Measurements from ENCODE around the gene REV3L.
"Not testable (repeated sequence)": the region's sequence is repeated elsewhere in the genome, so short reads cannot be mapped to it uniquely, and the experiment has no call there.

Gene REV3L

DNA sequence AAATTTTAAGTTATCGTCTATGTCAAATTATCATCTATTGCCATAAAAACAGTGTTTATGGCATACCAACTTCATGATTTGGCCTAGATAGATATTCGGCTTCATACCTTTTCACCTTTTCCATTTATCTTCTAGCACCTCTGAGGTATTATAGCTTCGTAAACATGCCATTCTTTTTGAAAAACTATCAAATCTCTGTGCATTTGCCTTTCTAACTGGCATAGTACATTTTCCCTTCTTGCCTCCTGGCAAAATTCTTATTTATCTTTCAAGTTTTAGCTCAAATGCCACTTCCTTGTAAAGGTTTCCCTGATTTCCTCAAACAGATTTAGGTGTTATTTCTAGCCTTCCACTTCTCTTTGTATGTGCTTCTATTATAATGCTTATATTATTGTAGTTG, 7.0 kb upstream of the REV3L start:
- DNase-seq, result no peak

DNA sequence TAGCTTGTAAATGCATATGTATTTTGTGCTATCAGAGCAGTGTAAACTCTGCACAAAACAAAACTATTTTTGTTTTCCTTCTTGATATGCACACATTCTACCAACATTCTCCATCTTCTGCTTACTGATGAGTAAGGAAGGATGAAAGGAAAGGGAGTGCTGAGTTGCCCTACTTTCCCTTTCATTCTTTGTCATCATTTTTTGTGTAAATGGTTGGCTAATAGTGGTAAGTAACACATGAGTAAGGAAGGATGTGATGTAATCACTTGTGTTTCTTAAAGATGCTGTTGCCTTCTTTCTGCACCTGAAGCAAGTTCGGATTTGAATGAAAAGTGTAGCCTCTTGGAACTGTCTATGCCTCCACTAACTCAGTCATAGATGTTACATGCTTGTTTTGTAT, 4.6 kb upstream of the REV3L start:
- no peak for DNase-seq

DNA sequence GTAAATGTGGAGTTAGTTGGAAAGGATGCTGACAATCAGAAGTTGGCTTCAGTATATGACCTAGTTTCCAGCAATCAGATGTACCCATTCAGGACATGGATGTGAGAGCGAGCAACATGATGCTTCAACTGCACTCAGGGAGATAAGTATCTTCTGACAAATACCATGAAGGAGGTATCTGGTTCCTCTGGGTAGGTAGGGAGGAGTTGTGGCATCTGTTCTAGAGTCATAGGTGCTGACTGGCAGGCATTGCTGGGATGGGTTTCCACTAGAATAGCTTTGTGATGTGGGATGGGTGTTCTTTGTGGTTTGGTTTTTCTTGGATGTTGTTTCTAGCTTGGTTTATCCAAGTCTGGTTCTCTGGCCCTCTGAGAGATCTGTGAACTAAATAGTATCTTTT, 3.9 kb upstream of the REV3L start:
- DNase-seq, result no peak

GRCh38 chr6:111486475-111486874, 3.5 kb upstream of the REV3L start:
- no peak for DNase-seq

DNA sequence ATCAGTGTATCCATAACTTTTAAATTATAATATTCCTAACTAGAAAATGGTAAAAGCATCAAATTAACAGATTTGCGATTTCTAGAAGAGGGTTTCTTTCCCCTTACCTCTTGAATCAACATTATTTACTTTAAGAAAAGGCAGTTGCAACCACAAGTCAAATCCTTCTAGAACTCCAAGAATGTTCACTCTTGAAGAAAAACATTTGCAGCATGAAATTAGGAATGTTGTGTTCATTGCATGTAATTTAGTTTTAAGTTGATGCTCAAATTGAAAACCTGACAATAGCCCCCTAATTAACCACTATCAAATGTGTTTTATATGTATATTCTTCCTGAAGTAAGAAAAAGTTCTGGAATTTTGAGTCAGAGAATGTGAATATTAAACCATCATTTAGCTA, 2.3 kb upstream of the REV3L start:
- no peak for DNase-seq

- no peak for DNase-seq
These were observed 1.6 kb upstream of the REV3L start for GRCh38 chr6:111484633-111484930.

GRCh38 chr6:111483736-111484632, 966 bp upstream of the REV3L start:
- peak; percentile 82 for DNase-seq

DNA sequence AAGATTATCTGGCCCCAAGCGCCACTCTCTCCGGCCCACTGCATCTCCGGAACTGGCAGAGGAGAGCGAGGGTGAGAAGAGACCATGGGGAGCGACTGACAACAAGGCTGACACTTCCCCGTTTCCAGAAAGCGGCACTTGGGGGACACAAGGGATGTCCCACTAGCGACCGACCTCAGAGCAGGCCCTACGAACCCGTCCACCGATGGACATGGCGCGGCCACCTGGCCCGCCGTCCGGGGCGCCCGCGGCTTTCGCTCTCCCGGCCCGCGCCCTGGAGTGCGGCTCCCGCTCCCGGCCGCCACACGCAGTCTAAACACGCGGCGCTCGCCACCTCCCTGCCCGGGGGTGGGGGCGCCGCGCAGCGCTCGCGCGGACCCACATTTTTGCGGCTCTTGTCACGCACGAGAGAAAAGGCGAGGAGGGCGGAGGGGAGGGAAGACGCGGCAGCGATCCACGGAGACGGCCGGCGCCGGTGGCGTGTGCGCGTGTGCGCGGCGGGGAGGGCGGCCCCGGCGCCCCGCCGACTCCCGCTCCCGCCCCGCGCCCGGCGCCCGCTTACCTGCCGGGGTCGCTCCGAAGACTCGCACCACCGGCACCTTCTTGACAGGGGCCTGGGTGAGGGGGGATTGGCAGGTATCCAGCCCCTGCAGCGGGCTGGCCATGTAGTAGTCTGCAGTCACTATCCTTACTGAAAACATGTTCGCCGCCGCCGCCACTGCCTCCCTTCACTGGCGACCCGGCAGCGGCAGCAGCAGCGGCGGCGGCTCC, 645 bp downstream of the REV3L start:
- DNase-seq, result peak; percentile 37

GRCh38 chr6:111481836-111482187, 1.2 kb downstream of the REV3L start:
- no peak for DNase-seq

DNA sequence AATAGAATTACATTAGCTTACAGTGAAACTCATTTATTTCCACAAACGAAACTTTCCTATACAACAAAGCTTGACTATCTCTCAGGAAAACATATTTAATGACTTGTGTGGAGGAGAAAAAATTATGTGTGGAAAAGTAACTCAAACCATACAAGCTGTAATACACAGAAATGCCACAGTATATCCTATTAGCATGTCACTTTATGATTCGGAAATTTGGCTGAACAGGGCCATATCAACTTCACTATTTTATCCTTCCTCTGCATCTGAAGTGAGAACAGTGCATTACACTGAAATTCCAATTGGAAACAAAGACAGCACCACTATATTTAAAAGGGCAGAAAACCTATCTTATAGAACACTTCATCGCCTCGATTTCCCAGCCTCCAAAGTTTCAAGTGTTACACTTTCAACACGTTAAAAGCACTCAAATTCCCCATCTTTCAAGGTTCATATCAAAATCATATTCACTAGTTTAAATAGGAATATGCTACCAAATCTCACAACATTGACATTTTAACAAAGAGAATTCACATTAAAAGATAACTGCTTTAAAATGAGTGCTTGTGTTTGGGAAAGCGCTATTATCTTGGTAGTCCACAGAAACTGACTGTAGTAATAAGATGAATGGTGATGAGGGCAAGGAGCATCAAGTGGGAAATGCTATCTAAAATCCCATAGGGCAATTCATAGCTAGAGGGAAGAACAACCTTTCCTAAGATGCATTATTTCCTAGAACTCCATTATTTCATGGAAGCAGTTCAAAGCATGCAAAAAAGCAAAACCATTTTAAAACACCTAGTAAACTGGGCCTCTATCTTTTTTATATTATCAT, 1.8 kb downstream of the REV3L start:
- no peak for DNase-seq

DNA sequence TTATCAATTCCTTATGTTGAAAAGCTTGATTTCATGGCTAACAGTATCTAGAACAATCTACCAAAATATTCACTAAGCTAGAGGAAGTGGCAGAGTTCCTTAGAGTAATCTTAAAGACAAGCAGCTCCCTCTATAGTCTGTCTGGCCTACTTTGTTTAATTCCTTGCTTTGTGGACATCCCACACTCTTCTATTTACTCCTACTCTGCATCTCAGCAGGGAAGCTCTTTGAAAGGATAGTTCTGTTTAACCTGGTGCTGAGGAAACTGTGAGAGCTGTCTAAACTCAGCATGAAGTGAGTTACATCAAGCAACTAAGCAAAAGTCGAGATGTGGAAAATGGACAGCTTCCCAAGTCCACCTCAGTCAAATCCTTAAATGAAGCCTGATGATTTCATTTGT, 4.3 kb downstream of the REV3L start:
- DNase-seq, result no peak

DNA sequence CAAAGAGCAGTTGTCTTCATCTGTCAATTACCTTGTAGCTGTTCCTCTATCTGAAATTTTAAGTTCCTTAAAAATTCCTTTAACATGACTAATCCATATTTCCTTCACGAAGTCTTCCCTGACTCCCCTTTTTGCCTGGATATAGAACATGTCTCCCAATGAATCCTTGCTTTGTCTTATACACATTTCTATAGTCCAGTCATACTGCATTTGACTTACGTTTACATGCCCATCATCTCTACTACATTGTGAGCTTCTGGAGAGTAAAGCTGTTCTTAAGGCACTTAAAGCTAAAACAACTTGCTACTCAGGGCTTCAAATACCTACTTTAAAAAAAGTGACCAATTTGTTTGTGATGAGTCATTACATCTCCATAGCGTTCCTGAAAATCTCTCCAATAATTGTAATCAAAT, 4.9 kb downstream of the REV3L start:
- DNase-seq, result no peak

DNA sequence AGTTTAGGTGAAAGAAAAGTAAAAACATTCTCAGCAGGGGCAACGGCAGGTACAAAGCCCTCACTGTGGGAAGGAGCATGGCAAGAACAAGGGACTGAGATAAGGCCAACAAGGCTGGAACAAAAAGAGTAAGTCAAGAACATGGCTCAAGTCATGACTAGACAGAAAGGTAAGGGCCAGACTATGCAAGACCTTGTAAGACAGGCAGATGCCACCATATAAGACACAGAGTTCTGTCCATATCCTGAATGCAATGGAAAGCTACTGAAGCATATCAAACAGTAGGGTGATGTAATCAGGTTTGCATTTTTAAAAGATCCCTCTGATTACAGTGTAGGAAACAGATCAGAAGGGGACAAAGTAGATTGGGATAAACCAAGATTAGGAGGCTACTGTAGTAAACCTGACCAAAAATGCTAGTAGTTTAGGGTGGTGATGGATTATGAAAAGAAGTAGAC, 5.5 kb downstream of the REV3L start:
- DNase-seq, result no peak

- not testable (repeated sequence) for DNase-seq
These were observed 7.0 kb downstream of the REV3L start for GRCh38 chr6:111476061-111476460.

GRCh38 chr6:111474771-111475170, 8.2 kb downstream of the REV3L start:
- no peak for DNase-seq

DNA sequence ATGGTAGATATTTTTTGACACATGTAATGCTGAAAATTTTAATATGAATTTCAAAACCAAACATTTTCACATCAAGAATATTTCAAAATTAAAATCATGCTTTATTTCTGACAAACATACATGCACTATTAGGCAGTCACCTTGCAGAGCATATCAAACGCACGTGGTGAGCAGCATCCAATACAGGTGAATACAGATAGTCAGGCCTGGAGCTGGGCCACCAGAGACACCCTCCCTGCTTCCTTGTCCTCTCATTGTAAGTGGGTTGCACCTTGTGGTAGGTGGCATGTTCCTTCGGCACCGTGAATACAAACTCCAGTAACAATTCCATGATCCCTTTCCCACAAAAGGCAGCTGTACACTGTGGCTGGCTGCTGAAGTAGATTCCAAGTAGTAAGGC, 8.9 kb downstream of the REV3L start:
- DNase-seq, result no peak

DNA sequence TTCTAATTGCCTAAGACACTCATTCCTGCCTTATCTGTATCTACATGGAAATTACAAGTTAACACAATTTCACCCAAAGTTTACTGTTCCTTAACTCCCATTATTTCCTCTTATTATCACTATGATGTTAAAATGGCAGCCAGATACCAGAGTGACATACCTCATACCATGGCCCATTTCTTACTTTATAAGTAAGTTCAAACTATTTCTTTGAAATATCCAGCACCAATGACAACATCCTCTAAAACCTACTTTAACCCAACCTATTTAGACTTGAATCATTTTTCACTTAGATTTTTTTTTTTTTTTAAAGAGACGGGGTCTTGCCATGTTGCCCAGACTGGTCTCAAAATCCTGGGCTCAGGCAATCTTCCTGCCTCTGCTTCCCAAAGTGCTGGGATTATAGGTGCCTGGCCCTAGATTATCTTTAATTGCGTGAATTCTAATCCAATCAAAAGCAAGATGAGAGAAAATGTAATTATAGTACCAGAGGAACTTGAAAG, 10.0 kb downstream of the REV3L start:
- DNase-seq, result no peak

GRCh38 chr6:111471958-111472357, 11.1 kb downstream of the REV3L start:
- no peak for DNase-seq

GRCh38 chr6:111471533-111471932, 11.5 kb downstream of the REV3L start:
- DNase-seq, result no peak

- no peak for DNase-seq
These were observed 12.0 kb downstream of the REV3L start for GRCh38 chr6:111470991-111471390.

- DNase-seq, result no peak
These were observed 13.5 kb downstream of the REV3L start for GRCh38 chr6:111469543-111469942.

- no peak for DNase-seq
These were observed 14.5 kb downstream of the REV3L start for GRCh38 chr6:111468329-111469012.

DNA sequence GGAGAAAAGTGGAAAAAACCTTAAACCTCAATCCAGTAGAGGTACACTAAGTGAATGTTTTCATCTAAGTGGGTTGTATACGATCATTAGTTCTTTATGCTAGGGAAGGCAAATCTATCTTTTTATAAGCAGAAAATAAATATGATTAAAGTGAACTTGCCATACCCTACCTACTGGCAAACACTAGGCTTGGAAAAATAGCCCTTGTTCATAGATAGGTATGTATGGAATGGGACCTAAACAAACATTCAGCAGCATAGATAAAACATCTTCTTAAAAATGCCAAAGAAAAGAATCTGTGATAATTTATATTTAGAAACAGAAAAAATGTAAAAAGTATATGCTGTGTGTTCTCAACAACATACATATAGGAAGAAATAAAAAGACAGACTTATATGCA, 18.8 kb downstream of the REV3L start:
- DNase-seq, result no peak
